Keratinocyte (primary cell): ENCODE results near the gene TTC39C. TPM values are rescaled to one million over a fixed set of nuclear protein-coding genes. Genes with fewer than 3 reads are reported as not detected.

Experiments
- DNase-seq: peaks from one replicate; pipeline ENCODE4 v3.0.0-alpha.2; 2011; ENCODE audit warnings: low read depth, missing footprints, low spot score
- FAIRE-seq: peaks from 2 replicates; lab custom pipeline; 2011; peaks lifted over from hg19 to GRCh38; lab: Jason Lieb, UNC
- H2AFZ ChIP-seq: 2 replicates; pipeline ENCODE4 v1.6.0; 2012; ENCODE audit warnings: low read length, control low read depth, inconsistent platforms; ENCODE audit not compliant: control insufficient read depth
- H3K27ac ChIP-seq: 2 replicates; pipeline ENCODE4 v1.5.1; 2011; ENCODE audit warnings: low read length; ENCODE audit not compliant: control insufficient read depth, insufficient read depth
- H3K27me3 ChIP-seq: 3 replicates; pipeline ENCODE4 v1.6.0; 2011; ENCODE audit warnings: low read length; ENCODE audit not compliant: control insufficient read depth, insufficient read depth; ENCODE audit errors: extremely low read depth
- H3K36me3 ChIP-seq, 2 experiments: 2 replicates in 1 of 2; 3 replicates in 1 of 2; pipeline ENCODE4 v1.5.1; 2011; ENCODE audit warnings: low read length in 2 of 2, mild to moderate bottlenecking in 1 of 2; ENCODE audit not compliant: control insufficient read depth in 2 of 2, insufficient read depth in 2 of 2; ENCODE audit errors: extremely low read depth in 1 of 2
- H3K4me1 ChIP-seq: 3 replicates; pipeline ENCODE4 v1.5.1; 2011; ENCODE audit warnings: low read length; ENCODE audit not compliant: control insufficient read depth, insufficient read depth; ENCODE audit errors: extremely low read depth
- H3K4me2 ChIP-seq: 3 replicates; pipeline ENCODE4 v1.6.0; 2011; ENCODE audit warnings: low read depth, low read length; ENCODE audit not compliant: control insufficient read depth, insufficient read depth; ENCODE audit errors: extremely low read depth
- H3K4me3 ChIP-seq, 3 experiments: fragments of 200-600 bp in 1 of 3; sonication (generic) in 1 of 3; 2 replicates in 2 of 3; 3 replicates in 1 of 3; pipeline ENCODE4 v1.5.1; 2011 to 2016; ENCODE audit warnings: low read length in 3 of 3, mild to moderate bottlenecking in 3 of 3, control low read depth in 2 of 3, inconsistent platforms in 1 of 3, low read depth in 1 of 3, mixed read lengths in 1 of 3, mixed run types in 1 of 3, moderate library complexity in 1 of 3; ENCODE audit not compliant: control insufficient read depth in 2 of 3, insufficient read depth in 2 of 3; ENCODE audit errors: extremely low read depth in 1 of 3
- H3K79me2 ChIP-seq: 2 replicates; pipeline ENCODE4 v1.6.0; 2012; ENCODE audit warnings: low read length; ENCODE audit not compliant: control insufficient read depth, insufficient read depth
- H3K9ac ChIP-seq: 3 replicates; pipeline ENCODE4 v1.6.0; 2011; ENCODE audit warnings: low read length; ENCODE audit not compliant: control insufficient read depth, insufficient read depth; ENCODE audit errors: extremely low read depth
- H3K9me1 ChIP-seq: 3 replicates; pipeline ENCODE4 v1.6.0; 2011; ENCODE audit warnings: low read length; ENCODE audit not compliant: control insufficient read depth, insufficient read depth; ENCODE audit errors: extremely low read depth
- H3K9me3 ChIP-seq: 2 replicates; pipeline ENCODE4 v1.5.1; 2012; ENCODE audit warnings: low read depth, low read length; ENCODE audit not compliant: control insufficient read depth
- H4K20me1 ChIP-seq: 3 replicates; pipeline ENCODE4 v1.6.0; 2011; ENCODE audit warnings: low read length; ENCODE audit not compliant: control insufficient read depth, insufficient read depth; ENCODE audit errors: extremely low read depth
- CTCF ChIP-seq, 3 experiments: IDR thresholded peaks in 1 of 3; conservative IDR thresholded peaks in 1 of 3; optimal IDR thresholded peaks in 1 of 3; 2 replicates in 2 of 3; 3 replicates in 1 of 3; pipeline versions ENCODE3 to v1.5.1; 2011; ENCODE audit warnings: low read length in 3 of 3, mild to moderate bottlenecking in 3 of 3, moderate library complexity in 2 of 3, control low read depth in 1 of 3, inconsistent platforms in 1 of 3; ENCODE audit not compliant: insufficient read depth in 2 of 3; ENCODE audit errors: extremely low read depth in 1 of 3
- EZH2 ChIP-seq: IDR thresholded peaks from one replicate; pipeline ENCODE4 v1.6.1; 2012; ENCODE audit warnings: inconsistent platforms, mild to moderate bottlenecking, low read length, moderate library complexity
- dilution Hi-C: fragments of 300-500 bp; cut with MboI; formaldehyde crosslinking; loops from one replicate; pipeline ENCODE4 v1.7.0; 2020; ENCODE audit warnings: low sequenced_read_pairs; ENCODE audit not compliant: extremely low pct_ligation_motif_present
- polyA plus RNA-seq, 5 experiments: library from polyadenylated mRNA; depleted of rRNA in 3 of 5; stranded (reverse) in 3 of 5; stranded (forward) in 1 of 5; unstranded in 1 of 5; fragments of >200 nt; gene quantifications; 1 replicate in 1 of 5; 2 replicates in 3 of 5; 3 replicates in 1 of 5; pipeline versions ENCODE4 v1.2.1 to v1.2.3, GENCODE V29; 2011 to 2012; ENCODE audit warnings: missing spikeins in 2 of 5, low read depth in 1 of 5, low replicate concordance in 1 of 5

Gene TTC39C
- polyA plus RNA-seq, 1 donor (not counting 4 experiments of a cell fraction or from before 2014, with no cell fraction given): 26.8 TPM

- dilution Hi-C loops: no loop called here
- peaks cover 11% of the 10 kb centered on the region for H3K4me1 ChIP-seq
- H3K4me2 ChIP-seq: no peak overlapping the region
- no peak overlapping the region for H2AFZ ChIP-seq
- no peak overlapping the region for H3K9ac ChIP-seq
- no peak for DNase-seq
- H3K27me3 ChIP-seq: no peaks in the 10 kb centered on the region
- no peaks in the 10 kb centered on the region for H3K79me2 ChIP-seq
- no peak for TF ChIP-seq EZH2
- TF ChIP-seq CTCF (optimal IDR thresholded peaks at IDR 0.05 in 1 of 3, IDR thresholded peaks at IDR 0.05 in 1 of 3, conservative IDR thresholded peaks at IDR 0.05 in 1 of 3; ENCODE audit: extremely low read depth in 1 of 3, insufficient read depth in 2 of 3, low read length in 3 of 3): no peak
- H3K27ac ChIP-seq: no peak overlapping the region
- no peaks in the 10 kb centered on the region for H3K36me3 ChIP-seq
- no peaks in the 10 kb centered on the region for H3K9me1 ChIP-seq
- no peak overlapping the region for H3K4me3 ChIP-seq
- H4K20me1 ChIP-seq: no peaks in the 10 kb centered on the region
- no peak for FAIRE-seq
- no peaks in the 10 kb centered on the region for H3K9me3 ChIP-seq
Observed at GRCh38 chr18:24095976-24096375, 81.4 kb downstream of the TTC39C start.

GRCh38 chr18:24103320-24104021 is 88.9 kb downstream of the TTC39C start:
- H3K27me3 ChIP-seq: no peaks in the 10 kb centered on the region
- H3K4me2 ChIP-seq: no peak overlapping the region
- H3K79me2 ChIP-seq: no peaks in the 10 kb centered on the region
- FAIRE-seq (no peak), DNase-seq (no peak)
- no peaks in the 10 kb centered on the region for H4K20me1 ChIP-seq
- TF ChIP-seq EZH2: no peak
- no peak for TF ChIP-seq CTCF (optimal IDR thresholded peaks at IDR 0.05 in 1 of 3, IDR thresholded peaks at IDR 0.05 in 1 of 3, conservative IDR thresholded peaks at IDR 0.05 in 1 of 3; ENCODE audit: extremely low read depth in 1 of 3, insufficient read depth in 2 of 3, low read length in 3 of 3)
- no peaks in the 10 kb centered on the region for H3K9me3 ChIP-seq
- H3K36me3 ChIP-seq: peaks cover 0 to 4% of the 10 kb centered on the region in 2 experiments
- H3K4me3 ChIP-seq: no peak overlapping the region
- no peak overlapping the region for H2AFZ ChIP-seq
- H3K9me1 ChIP-seq: no peaks in the 10 kb centered on the region
- no peak overlapping the region for H3K9ac ChIP-seq
- H3K4me1 ChIP-seq: peaks cover 11% of the 10 kb centered on the region
- dilution Hi-C loops: no loop called here
- no peak overlapping the region for H3K27ac ChIP-seq
